Coronary artery (tissue), 2 donors: Measurements from ENCODE around the gene IL17RE.
"Not testable (repeated sequence)": the region's sequence is repeated elsewhere in the genome, so short reads cannot be mapped to it uniquely, and the experiment has no call there.

Experiments
- DNase-seq: peaks from one replicate; pipeline ENCODE4 v3.0.0-alpha.2; 2017; ENCODE audit warnings: low spot score
- H3K27ac ChIP-seq, 2 donors: fragments of 200-600 bp; sonication (generic); one replicate each; pipeline ENCODE4 v1.5.1; 2016 to 2019
- H3K4me3 ChIP-seq: fragments of 200-600 bp; sonication (generic); 2 replicates; pipeline ENCODE4 v1.5.1; 2016; ENCODE audit warnings: mild to moderate bottlenecking, moderate library complexity
- CTCF ChIP-seq: fragments of 200-600 bp; sonication (generic); IDR thresholded peaks from one replicate; pipeline ENCODE4 v1.5.1; 2019; ENCODE audit warnings: antibody characterized with exemption

The IL17RE gene

GRCh38 chr3:9938966-9939365 lies 36.3 kb downstream of the IL17RE start:
- H3K4me3 ChIP-seq: no peak overlapping the region
- no peak for DNase-seq
- no peak for TF ChIP-seq CTCF
- no peak overlapping the region for H3K27ac ChIP-seq

GRCh38 chr3:9939906-9940305 lies 37.3 kb downstream of the IL17RE start:
- not testable (repeated sequence) for H3K4me3 ChIP-seq, H3K27ac ChIP-seq, DNase-seq

- Histone ChIP-seq H3K4me3 (no peak overlapping the region), H3K27ac (no peak overlapping the region)
- no peak for DNase-seq
- TF ChIP-seq CTCF: no peak
Measured at GRCh38 chr3:9940746-9941145, 38.1 kb downstream of the IL17RE start.

- Histone ChIP-seq H3K4me3 (no peak overlapping the region), H3K27ac (no peak overlapping the region)
- no peak for TF ChIP-seq CTCF
- no peak for DNase-seq
Measured at GRCh38 chr3:9942164-9942563, 39.5 kb downstream of the IL17RE start.

- TF ChIP-seq CTCF: no peak
- Histone ChIP-seq H3K27ac (no peak overlapping the region), H3K4me3 (no peak overlapping the region)
- no peak for DNase-seq
Measured at GRCh38 chr3:9942934-9943690, 40.5 kb downstream of the IL17RE start.

GRCh38 chr3:9944271-9944670 lies 41.6 kb downstream of the IL17RE start:
- H3K27ac ChIP-seq: no peak overlapping the region
- DNase-seq: no peak
- TF ChIP-seq CTCF: no peak
- no peak overlapping the region for H3K4me3 ChIP-seq

GRCh38 chr3:9945358-9945757 lies 42.7 kb downstream of the IL17RE start:
- DNase-seq: no peak
- Histone ChIP-seq H3K27ac (no peak overlapping the region), H3K4me3 (no peak overlapping the region)
- TF ChIP-seq CTCF: no peak
